Epithelial cell of prostate (primary cell): ENCODE data around the gene KLHL1.

Experiments
- DNase-seq: peaks from one replicate; pipeline ENCODE4 v3.0.0-alpha.2; 2011; ENCODE audit warnings: low read depth, low spot score
- H3K27ac ChIP-seq: fragments of 450-650 bp; 2 replicates; pipeline ENCODE4 v1.5.1; 2017; ENCODE audit warnings: mild to moderate bottlenecking

The KLHL1 gene

DNA sequence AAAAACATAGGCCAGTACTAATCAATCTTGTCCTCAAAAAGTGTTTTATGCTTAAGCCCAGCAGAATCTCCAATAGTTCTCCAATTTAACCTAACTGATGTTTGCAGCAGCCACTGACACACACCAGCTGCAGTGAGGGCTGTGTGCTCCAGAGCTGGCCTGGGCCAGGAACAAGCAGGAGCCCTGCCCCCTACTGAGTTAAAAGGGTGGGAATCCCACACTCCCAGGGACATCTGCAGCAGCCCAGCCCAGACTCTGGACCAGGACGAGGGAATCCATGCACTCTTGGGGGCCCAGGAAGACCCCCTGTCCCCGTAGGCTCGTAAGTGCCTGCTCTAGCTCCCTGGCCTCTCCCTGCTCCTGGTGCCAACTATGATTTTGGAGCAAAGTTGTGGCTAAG is 92.1 kb downstream of the KLHL1 start:
- no peak for DNase-seq
- H3K27ac ChIP-seq, result no peak overlapping the region

- H3K27ac ChIP-seq, result no peak overlapping the region
- DNase-seq, result no peak
Observed at GRCh38 chr13:70014337-70014736, 93.9 kb downstream of the KLHL1 start.

DNA sequence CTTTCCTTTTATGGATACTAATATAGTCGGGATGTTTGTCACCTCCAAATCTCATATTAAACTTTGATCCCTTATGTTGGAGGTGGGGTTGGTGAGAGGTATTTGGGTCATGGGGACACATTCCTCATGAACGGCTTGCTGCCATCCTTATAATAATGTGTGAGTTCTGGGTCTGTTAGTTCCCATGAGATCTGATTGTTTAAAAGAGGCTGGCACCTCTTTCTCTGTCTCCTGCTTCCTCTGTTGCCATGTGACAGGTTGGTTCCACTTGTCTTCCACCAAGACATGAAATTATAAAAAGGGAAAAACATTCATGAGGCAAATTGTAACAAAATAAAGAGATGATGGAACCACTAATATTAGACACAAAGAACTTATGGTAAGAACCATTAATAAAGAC is 108.4 kb downstream of the KLHL1 start:
- H3K27ac ChIP-seq, result no peak overlapping the region
- DNase-seq, result no peak

DNA sequence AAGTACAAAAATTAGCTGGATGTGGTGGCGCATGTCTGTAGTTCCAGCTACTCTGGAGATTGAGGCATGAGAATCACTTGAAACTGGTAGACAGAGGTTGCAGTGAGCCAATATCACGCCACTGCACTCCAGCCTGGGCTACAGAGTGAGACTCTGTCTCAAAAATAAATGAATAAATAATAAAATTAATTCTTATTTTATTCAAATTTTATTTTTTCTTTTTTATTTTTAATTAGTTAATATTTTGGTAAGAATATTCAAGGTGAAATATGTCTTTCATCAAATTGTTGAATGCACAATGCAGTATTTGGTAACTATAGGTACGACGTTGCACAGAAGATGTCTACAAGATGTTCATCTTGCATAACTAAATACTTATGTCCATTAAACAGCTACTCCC is 111.2 kb downstream of the KLHL1 start:
- H3K27ac ChIP-seq, result no peak overlapping the region
- no peak for DNase-seq

DNA sequence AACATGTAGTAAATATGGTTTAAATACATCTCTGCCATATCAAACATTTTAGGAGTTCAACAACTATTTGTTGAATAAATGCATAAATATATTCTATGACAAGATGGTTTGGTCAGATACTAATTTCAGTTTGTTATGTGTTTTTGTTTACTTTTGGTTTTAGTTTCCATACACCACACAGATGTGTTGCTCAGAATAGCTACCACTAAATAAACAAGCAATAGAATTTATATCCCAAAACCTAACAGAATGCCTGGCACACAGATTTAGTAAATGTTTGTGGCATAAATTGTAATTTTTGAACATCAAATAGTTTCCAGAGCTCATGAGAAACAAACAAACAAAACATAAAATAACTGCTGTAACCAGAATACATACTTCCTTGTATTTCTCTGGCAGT is 127.5 kb downstream of the KLHL1 start:
- H3K27ac ChIP-seq, result no peak overlapping the region
- no peak for DNase-seq

GRCh38 chr13:69975496-69975895 is 132.8 kb downstream of the KLHL1 start:
- no peak overlapping the region for H3K27ac ChIP-seq
- no peak for DNase-seq

DNA sequence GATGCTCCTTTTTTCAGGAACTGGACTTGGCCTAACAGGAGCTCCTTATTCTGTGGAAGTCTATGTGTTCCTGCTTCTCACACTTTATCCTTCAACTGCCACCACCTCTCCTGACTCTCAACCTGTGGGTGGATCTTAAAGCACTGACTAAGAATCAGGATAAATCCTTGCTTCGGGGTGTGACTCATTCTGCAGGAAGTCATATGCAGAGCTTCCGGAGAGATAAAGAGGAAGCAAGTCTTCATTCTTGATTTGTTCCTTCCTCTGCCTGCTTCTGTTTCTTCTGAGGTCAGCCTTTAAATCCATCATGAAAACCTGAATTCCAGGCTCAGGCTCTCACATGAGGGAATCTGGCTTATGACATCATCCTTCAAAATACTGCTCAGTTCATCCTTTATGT is 137.7 kb downstream of the KLHL1 start:
- peak overlapping the region; percentile 19 for H3K27ac ChIP-seq
- peak; percentile 1 for DNase-seq

DNA sequence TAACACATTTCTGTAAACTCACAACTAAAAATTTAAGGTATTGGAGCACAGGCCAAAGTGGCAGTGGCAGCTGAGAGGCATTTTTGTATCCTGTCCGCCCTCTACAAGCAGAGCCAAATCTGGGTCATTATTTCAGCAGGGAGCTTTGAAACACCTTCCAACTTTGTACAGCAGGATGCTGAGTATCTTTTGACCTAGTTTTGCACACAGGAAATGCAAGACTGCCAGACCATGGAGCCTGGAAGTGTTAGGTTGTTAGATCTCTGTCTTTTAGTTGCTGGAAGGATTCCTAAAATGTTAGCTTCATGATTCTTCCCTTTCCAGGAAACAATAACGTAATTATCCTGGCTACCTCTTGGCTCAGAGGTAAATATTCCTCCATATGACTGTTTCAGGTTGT is 149.2 kb downstream of the KLHL1 start:
- no peak for DNase-seq
- H3K27ac ChIP-seq, result no peak overlapping the region

GRCh38 chr13:69956839-69957238 is 151.4 kb downstream of the KLHL1 start:
- no peak overlapping the region for H3K27ac ChIP-seq
- no peak for DNase-seq

GRCh38 chr13:69956349-69956748 is 151.9 kb downstream of the KLHL1 start:
- no peak overlapping the region for H3K27ac ChIP-seq
- no peak for DNase-seq

DNA sequence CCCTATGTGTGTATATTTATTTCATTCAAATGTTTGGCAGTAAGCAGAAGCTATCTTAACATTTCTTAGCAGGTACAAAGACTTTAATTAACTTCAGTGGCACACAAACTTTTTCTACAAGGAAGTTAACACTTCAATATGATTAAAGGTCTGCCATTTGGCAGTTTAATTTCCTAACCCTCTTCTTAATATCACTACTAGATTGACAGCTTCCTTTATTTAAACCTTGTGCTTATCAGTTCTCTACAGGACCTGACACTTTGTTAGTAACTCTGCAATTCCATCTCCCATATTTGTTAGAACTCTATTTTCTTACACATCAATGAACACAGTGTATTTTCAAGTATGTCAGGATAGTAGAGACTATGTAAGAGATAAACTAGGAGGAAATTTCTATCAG is 153.0 kb downstream of the KLHL1 start:
- no peak for DNase-seq
- H3K27ac ChIP-seq, result no peak overlapping the region

DNA sequence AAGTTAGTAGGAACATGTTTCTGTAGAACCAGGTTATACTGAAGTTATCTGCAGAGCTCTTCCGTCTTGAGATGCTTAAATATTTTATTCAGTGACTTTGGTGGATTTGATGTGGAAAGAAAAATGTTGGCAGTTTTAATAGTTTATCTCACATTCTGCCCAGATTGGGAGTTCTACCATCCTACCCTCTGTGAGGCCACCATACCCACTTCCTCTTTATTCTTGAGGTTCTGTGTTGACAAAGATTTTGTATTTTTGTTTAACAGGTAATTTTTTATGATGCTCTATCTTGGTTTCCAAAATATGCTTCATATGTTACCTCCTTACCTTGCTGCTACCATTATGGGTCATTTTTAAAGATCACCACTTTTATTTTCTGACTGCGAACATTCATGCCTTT is 156.8 kb downstream of the KLHL1 start:
- no peak overlapping the region for H3K27ac ChIP-seq
- DNase-seq, result no peak

DNA sequence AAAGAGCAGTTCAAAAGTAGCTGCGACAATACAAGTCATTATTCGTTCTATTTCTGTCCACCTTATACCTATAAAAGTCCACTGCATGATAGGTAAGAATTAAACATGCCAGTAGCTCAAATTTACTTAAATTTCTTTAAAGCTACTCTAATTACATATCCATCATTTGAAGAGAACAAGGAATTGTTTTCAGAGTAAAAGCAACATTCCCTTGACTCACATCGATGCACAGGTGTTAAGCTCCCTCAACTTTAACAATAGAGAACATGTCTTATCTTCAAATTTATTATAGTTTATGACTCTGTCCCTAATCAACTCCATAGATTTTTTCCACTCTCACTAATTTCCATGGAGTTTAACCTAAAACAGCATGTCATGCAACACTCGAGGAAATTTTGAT is 158.1 kb downstream of the KLHL1 start:
- H3K27ac ChIP-seq, result no peak overlapping the region
- DNase-seq, result no peak

- DNase-seq, result no peak
Observed at GRCh38 chr13:69948016-69948415, 160.2 kb downstream of the KLHL1 start.

DNA sequence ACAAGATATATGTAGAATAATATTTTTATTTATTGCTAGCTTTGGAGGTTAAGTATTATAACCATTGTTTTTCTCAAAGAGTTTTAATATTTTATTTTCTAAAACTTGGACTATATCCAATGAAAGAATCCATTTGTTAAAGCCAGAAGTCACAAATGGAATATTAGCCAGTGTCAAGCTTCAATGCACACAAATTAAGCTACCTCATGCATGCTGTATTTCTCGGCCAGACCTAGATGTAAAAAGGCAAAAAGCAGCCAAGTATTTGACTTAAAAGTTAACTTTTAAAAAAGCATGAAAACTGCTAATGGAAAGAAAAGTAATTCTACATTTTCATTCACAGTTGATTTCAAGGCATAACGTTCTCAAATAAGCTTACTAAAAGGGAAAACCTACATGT is 160.7 kb downstream of the KLHL1 start:
- DNase-seq, result no peak
- no peak overlapping the region for H3K27ac ChIP-seq

More at GRCh38 chr13:69948016-69948415, 160.2 kb downstream of the KLHL1 start:
- H3K27ac ChIP-seq, result no peak overlapping the region

DNA sequence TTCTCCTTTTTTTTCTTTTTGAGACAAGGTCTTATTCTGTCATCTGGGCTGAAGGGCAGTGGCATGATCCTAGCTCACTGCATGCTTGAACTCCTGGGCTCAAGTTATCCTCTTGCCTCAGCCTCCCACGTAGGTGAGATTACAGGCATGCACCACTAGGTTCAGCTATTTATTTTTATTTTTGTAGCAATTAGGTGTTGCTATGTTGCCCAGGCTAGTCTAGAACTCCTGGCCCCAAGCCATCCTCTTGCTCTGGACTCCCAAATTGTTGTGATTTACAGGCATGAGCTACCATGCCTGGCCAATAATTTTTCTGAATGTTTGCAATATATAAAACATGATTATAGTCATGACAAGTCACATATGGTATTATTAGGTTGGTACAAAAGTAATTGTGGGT is 161.7 kb downstream of the KLHL1 start:
- no peak for DNase-seq
- no peak overlapping the region for H3K27ac ChIP-seq

DNA sequence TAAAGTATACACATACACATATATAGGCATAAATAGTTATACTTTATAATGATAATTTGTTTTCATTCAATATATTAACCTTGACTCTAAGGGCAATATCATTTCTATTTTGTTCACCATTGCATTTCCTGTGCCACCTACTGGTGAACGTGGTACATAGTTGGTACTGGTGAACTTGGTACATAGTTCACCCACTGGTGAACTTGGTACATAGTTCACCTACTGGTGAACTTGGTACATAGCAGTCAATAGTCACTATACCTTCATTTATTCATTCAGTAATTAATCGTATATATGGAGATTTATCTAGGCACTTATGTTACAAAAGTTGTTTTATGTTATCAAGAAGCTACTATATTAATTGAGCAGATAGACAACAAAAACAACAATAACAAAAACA is 173.2 kb downstream of the KLHL1 start:
- no peak overlapping the region for H3K27ac ChIP-seq
- no peak for DNase-seq

GRCh38 chr13:69928262-69928661 is 180.0 kb downstream of the KLHL1 start:
- DNase-seq, result no peak

GRCh38 chr13:69921156-69921555 is 187.1 kb downstream of the KLHL1 start:
- H3K27ac ChIP-seq, result no peak overlapping the region
- DNase-seq, result no peak

More at GRCh38 chr13:69928262-69928661, 180.0 kb downstream of the KLHL1 start:
- no peak overlapping the region for H3K27ac ChIP-seq

GRCh38 chr13:69912630-69913029 is 195.6 kb downstream of the KLHL1 start:
- DNase-seq, result no peak
- H3K27ac ChIP-seq, result no peak overlapping the region

GRCh38 chr13:69910800-69911199 is 197.5 kb downstream of the KLHL1 start:
- no peak overlapping the region for H3K27ac ChIP-seq
- no peak for DNase-seq

DNA sequence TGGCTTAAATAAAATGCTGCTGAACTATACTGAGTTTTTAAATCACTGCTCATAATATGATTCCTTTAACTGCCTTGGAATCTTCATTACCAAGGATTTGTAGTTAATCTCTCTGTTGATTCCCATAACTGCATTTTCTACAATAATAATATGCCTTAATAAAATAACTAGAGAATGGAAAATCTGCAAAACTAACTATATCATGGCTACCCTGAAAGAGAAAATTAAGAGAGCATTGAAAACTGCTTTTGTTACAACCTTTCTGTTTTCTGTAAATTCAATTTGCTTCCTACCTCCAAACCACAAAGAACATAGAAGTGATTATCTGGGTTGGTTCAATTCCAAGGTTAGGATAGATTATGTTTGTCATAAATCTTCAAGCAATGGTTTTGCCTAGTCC is 203.5 kb downstream of the KLHL1 start:
- H3K27ac ChIP-seq, result no peak overlapping the region
- no peak for DNase-seq

GRCh38 chr13:69903081-69903480 is 205.2 kb downstream of the KLHL1 start:
- DNase-seq, result no peak
- no peak overlapping the region for H3K27ac ChIP-seq
